Measurements from ENCODE around the gene SLC16A1.

DNA sequence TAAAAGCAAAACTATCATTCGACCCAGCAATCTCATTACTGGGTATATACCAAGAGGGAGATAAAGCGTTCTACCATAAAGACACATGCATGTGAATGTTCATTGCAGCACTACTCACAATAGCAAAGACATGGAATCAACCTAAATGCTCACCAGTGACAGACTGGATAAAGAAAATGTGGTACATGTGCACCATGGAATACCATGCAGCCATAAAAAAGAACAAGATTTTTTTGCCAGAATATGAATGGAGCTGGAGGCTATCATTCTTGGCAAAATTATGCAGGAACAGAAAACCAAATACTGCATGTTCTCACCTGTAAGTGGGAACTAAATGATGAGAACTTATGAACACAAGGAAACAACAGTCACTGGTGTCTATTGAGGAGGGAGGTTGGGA lies 79.7 kb downstream of the SLC16A1 start:
- TF ChIP-seq, protein P1, sequence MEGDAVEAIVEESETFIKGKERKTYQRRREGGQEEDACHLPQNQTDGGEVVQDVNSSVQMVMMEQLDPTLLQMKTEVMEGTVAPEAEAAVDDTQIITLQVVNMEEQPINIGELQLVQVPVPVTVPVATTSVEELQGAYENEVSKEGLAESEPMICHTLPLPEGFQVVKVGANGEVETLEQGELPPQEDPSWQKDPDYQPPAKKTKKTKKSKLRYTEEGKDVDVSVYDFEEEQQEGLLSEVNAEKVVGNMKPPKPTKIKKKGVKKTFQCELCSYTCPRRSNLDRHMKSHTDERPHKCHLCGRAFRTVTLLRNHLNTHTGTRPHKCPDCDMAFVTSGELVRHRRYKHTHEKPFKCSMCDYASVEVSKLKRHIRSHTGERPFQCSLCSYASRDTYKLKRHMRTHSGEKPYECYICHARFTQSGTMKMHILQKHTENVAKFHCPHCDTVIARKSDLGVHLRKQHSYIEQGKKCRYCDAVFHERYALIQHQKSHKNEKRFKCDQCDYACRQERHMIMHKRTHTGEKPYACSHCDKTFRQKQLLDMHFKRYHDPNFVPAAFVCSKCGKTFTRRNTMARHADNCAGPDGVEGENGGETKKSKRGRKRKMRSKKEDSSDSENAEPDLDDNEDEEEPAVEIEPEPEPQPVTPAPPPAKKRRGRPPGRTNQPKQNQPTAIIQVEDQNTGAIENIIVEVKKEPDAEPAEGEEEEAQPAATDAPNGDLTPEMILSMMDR (IDR thresholded peaks at IDR 0.05): no peak
- no peak for TF ChIP-seq POLR2A (IDR thresholded peaks at IDR 0.05)
- no peak for TF ChIP-seq EP300 (IDR thresholded peaks at IDR 0.05)
- TF ChIP-seq POLR2AphosphoS5 (IDR thresholded peaks at IDR 0.05): no peak

Measured in gastroesophageal sphincter (tissue), 3 donors.